Tibial nerve (tissue), 4 donors: ENCODE results near the gene ATP6V1G1. TPM values are rescaled to one million over a fixed set of nuclear protein-coding genes. Genes with fewer than 3 reads are reported as not detected.

ENCODE experiments used
- DNase-seq, 2 donors: peaks; one replicate each; pipeline ENCODE4 v3.0.0-alpha.2; 2019; ENCODE audit warnings: low spot score in 2 of 2
- H3K27ac ChIP-seq, 4 donors: fragments of 200-600 bp; sonication (generic) in 3 of 4; one replicate each; pipeline ENCODE4 v1.5.1; 2017 to 2019; ENCODE audit warnings: mild to moderate bottlenecking in 1 of 4
- H3K27me3 ChIP-seq, 2 donors: fragments of 200-600 bp; sonication (generic) in 1 of 2; one replicate each; pipeline versions ENCODE4 v1.5.1 to v1.6.0; 2017 to 2019
- H3K36me3 ChIP-seq, 3 donors: fragments of 200-600 bp; sonication (generic); one replicate each; pipeline ENCODE4 v1.5.1; 2018 to 2019
- H3K4me1 ChIP-seq, 4 donors: fragments of 200-600 bp; sonication (generic) in 3 of 4; one replicate each; pipeline ENCODE4 v1.5.1; 2017 to 2019
- H3K4me3 ChIP-seq, 4 donors: fragments of 200-600 bp; sonication (generic) in 3 of 4; one replicate each; pipeline ENCODE4 v1.5.1; 2017 to 2019; ENCODE audit warnings: mild to moderate bottlenecking in 1 of 4, moderate library complexity in 1 of 4
- H3K9me3 ChIP-seq, 4 donors: fragments of 200-600 bp; sonication (generic) in 3 of 4; one replicate each; pipeline ENCODE4 v1.5.1; 2017 to 2019
- EP300 ChIP-seq, 2 donors: sonication (generic); formaldehyde crosslinking; IDR thresholded peaks; one replicate each; pipeline ENCODE4 v1.6.1; 2017; ENCODE audit warnings: antibody characterized with exemption in 2 of 2, mild to moderate bottlenecking in 1 of 2
- POLR2A ChIP-seq, 2 donors: fragments of 450-650 bp; IDR thresholded peaks; one replicate each; pipeline ENCODE4 v1.6.1; 2017; ENCODE audit warnings: antibody characterized with exemption in 2 of 2, mild to moderate bottlenecking in 2 of 2, moderate library complexity in 2 of 2
- WGBS, 2 donors: methylation state at CpG; one replicate each; pipeline ENCODE4 v1.1.5; 2018; 5-methylcytosine and 5-hydroxymethylcytosine counted together
- total RNA-seq, 4 donors: library from RNA; depleted of rRNA; stranded (reverse); fragments of >200 nt; gene quantifications; one replicate each; pipeline ENCODE4 v1.1.0, GENCODE V29; 2016
- TF ChIP-seq, protein P1 (sequence below), 5 experiments: fragments of 200-600 bp in 3 of 5; fragments of 450-650 bp in 2 of 5; sonication (generic) in 3 of 5; IDR thresholded peaks; one replicate each; pipeline ENCODE4 v1.5.1; 2016 to 2019; ENCODE audit warnings: antibody characterized with exemption in 5 of 5, mild to moderate bottlenecking in 3 of 5, moderate library complexity in 2 of 5

ATP6V1G1 gene
- total RNA-seq, 4 donors from 2014 or later: 140 to 161 (median 154) TPM

- Histone ChIP-seq H3K27ac (no peak overlapping the region), H3K36me3 (peaks cover 0 to 12% (median 0%) of the 10 kb centered on the region in 3 donors), H3K9me3 (no peaks in the 10 kb centered on the region), H3K4me1 (peaks cover 0 to 33% (median 12%) of the 10 kb centered on the region in 4 donors), H3K4me3 (no peak overlapping the region), H3K27me3 (no peaks in the 10 kb centered on the region)
- TF ChIP-seq, protein P1, sequence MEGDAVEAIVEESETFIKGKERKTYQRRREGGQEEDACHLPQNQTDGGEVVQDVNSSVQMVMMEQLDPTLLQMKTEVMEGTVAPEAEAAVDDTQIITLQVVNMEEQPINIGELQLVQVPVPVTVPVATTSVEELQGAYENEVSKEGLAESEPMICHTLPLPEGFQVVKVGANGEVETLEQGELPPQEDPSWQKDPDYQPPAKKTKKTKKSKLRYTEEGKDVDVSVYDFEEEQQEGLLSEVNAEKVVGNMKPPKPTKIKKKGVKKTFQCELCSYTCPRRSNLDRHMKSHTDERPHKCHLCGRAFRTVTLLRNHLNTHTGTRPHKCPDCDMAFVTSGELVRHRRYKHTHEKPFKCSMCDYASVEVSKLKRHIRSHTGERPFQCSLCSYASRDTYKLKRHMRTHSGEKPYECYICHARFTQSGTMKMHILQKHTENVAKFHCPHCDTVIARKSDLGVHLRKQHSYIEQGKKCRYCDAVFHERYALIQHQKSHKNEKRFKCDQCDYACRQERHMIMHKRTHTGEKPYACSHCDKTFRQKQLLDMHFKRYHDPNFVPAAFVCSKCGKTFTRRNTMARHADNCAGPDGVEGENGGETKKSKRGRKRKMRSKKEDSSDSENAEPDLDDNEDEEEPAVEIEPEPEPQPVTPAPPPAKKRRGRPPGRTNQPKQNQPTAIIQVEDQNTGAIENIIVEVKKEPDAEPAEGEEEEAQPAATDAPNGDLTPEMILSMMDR (IDR thresholded peaks at IDR 0.05): no peak
- no peak for TF ChIP-seq POLR2A (IDR thresholded peaks at IDR 0.05)
- TF ChIP-seq EP300 (IDR thresholded peaks at IDR 0.05): no peak
- WGBS, 2 donors: 83 to 92% methylated on average over 7 of the region's 7 CpGs
- DNase-seq: no peak
Measured at GRCh38 chr9:114613087-114613486, 25.5 kb downstream of the ATP6V1G1 start.

GRCh38 chr9:114613919-114614318, 26.4 kb downstream of the ATP6V1G1 start:
- Histone ChIP-seq H3K4me3 (no peak overlapping the region), H3K27ac (no peak overlapping the region), H3K9me3 (no peaks in the 10 kb centered on the region), H3K4me1 (peaks cover 0 to 33% (median 16%) of the 10 kb centered on the region in 4 donors), H3K36me3 (peaks cover 0 to 17% (median 0%) of the 10 kb centered on the region in 3 donors), H3K27me3 (no peaks in the 10 kb centered on the region)
- 62 to 63% methylated on average over 3 of the region's 3 CpGs for WGBS, 2 donors
- DNase-seq: no peak
- no peak for TF ChIP-seq POLR2A (IDR thresholded peaks at IDR 0.05)
- TF ChIP-seq, protein P1 (IDR thresholded peaks at IDR 0.05): no peak
- no peak for TF ChIP-seq EP300 (IDR thresholded peaks at IDR 0.05)

DNA sequence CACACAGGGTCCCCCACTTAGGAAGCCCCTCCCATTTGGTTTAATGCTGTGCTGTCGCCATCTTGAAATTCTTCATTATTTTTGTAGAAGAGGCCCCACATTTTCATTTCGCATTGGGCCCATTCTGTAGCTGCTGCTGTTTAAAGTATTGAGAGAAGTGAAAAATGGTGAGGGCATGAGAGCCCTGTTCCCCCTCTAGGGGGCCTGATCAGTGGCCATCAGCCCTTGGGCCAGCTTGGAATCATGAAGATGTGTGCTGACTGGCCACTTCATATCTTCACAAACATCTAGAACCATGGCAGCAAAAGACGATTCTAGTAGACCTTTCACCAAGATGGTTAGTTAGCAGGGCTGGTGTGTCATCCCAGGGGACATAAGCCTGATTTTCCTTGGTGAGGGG, 26.8 kb downstream of the ATP6V1G1 start:
- no peak overlapping the region for H3K27ac ChIP-seq
- H3K4me1 ChIP-seq: peaks cover 0 to 33% (median 16%) of the 10 kb centered on the region in 4 donors
- no peak for DNase-seq
- no peaks in the 10 kb centered on the region for H3K27me3 ChIP-seq
- peaks cover 0 to 17% (median 0%) of the 10 kb centered on the region in 3 donors for H3K36me3 ChIP-seq
- H3K9me3 ChIP-seq: no peaks in the 10 kb centered on the region
- TF ChIP-seq POLR2A (IDR thresholded peaks at IDR 0.05): no peak
- TF ChIP-seq EP300 (IDR thresholded peaks at IDR 0.05): no peak
- TF ChIP-seq, protein P1 (IDR thresholded peaks at IDR 0.05): no peak
- no peak overlapping the region for H3K4me3 ChIP-seq
- 97 to 100% methylated on average over 3 of the region's 3 CpGs for WGBS, 2 donors

GRCh38 chr9:114616684-114617520, 29.3 kb downstream of the ATP6V1G1 start:
- TF ChIP-seq POLR2A (IDR thresholded peaks at IDR 0.05): no peak
- TF ChIP-seq, protein P1 (IDR thresholded peaks at IDR 0.05): no peak
- TF ChIP-seq EP300 (IDR thresholded peaks at IDR 0.05): no peak
- Histone ChIP-seq H3K27ac (peak overlapping the region in 3 of 4 donors; percentile 36 to 57 (median 43)), H3K4me3 (no peak overlapping the region), H3K9me3 (no peaks in the 10 kb centered on the region), H3K27me3 (no peaks in the 10 kb centered on the region), H3K36me3 (peaks cover 0 to 22% (median 0%) of the 10 kb centered on the region in 3 donors), H3K4me1 (peaks cover 0 to 26% (median 16%) of the 10 kb centered on the region in 4 donors)
- WGBS, 2 donors: 49 to 65% methylated on average over 4 of the region's 4 CpGs
- DNase-seq: peak; percentile 57 to 62

DNA sequence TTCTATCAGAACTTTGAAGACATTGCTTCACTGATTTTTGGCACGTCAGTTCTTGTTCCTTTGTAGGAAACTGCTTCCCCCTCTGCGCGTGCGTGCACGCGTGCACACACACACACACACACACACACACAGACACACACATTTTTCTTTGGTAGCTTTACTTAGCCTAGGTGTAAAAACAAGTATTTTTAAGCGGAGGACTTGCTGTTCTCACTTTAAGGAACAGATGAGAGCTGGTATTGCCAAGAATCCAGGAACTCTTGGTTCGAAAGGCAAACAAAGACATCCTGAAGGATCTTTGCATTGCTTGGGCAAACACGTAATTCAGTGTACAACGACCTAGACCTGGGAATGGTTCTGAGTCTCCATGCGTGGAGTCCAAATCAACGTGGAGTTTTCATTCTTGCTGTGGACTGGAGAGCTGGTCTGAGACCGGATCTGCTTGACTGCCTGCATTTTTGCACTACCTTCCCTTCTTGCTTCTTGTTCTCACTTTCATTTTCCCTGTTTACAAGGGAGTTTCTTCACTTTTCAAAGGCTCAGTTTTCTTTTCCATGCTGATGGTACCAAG, 31.7 kb downstream of the ATP6V1G1 start:
- no peaks in the 10 kb centered on the region for H3K27me3 ChIP-seq
- no peaks in the 10 kb centered on the region for H3K9me3 ChIP-seq
- peak overlapping the region in 1 of 4 donors; percentile 21 for H3K4me3 ChIP-seq
- peaks cover 0 to 36% (median 0%) of the 10 kb centered on the region in 3 donors for H3K36me3 ChIP-seq
- DNase-seq: no peak
- peak overlapping the region in 3 of 4 donors; percentile 25 to 57 (median 36) for H3K27ac ChIP-seq
- H3K4me1 ChIP-seq: peaks cover 0 to 11% (median 4%) of the 10 kb centered on the region in 4 donors
- no peak for TF ChIP-seq POLR2A (IDR thresholded peaks at IDR 0.05)
- TF ChIP-seq, protein P1 (IDR thresholded peaks at IDR 0.05): no peak
- no peak for TF ChIP-seq EP300 (IDR thresholded peaks at IDR 0.05)
- 72 to 73% methylated on average over 13 of the region's 13 CpGs for WGBS, 2 donors
